Breast epithelium (tissue), 4 donors: ENCODE data around the gene PPARA. TPM values are rescaled to one million over a fixed set of nuclear protein-coding genes. Genes with fewer than 3 reads are reported as not detected.

Experiments
- DNase-seq, 2 donors: peaks; one replicate each; pipeline ENCODE4 v3.0.0-alpha.2; 2019; ENCODE audit warnings: low spot score in 2 of 2
- H3K27ac ChIP-seq, 2 donors: fragments of 200-600 bp; sonication (generic) in 1 of 2; one replicate each; pipeline ENCODE4 v1.5.1; 2016 to 2019; ENCODE audit warnings: mild to moderate bottlenecking in 1 of 2
- H3K27me3 ChIP-seq, 2 donors: fragments of 200-600 bp; sonication (generic) in 1 of 2; one replicate each; pipeline versions ENCODE4 v1.5.1 to v1.6.0; 2017 to 2019; ENCODE audit warnings: control low read depth in 1 of 2, mild to moderate bottlenecking in 1 of 2
- H3K36me3 ChIP-seq: fragments of 200-600 bp; one replicate; pipeline ENCODE4 v1.5.1; 2019
- H3K4me1 ChIP-seq, 2 donors: fragments of 200-600 bp; sonication (generic); one replicate each; pipeline ENCODE4 v1.5.1; 2016 to 2019; ENCODE audit warnings: control low read depth in 1 of 2
- H3K4me3 ChIP-seq, 3 donors: fragments of 200-600 bp; sonication (generic); 1 replicate in 2 of 3; 2 replicates in 1 of 3; pipeline ENCODE4 v1.5.1; 2016 to 2019; ENCODE audit warnings: mild to moderate bottlenecking in 3 of 3, moderate library complexity in 2 of 3
- H3K9me3 ChIP-seq, 2 donors: fragments of 200-600 bp; sonication (generic) in 1 of 2; one replicate each; pipeline ENCODE4 v1.5.1; 2016 to 2019; ENCODE audit warnings: control low read depth in 1 of 2
- POLR2A ChIP-seq: fragments of 450-650 bp; IDR thresholded peaks from one replicate; pipeline ENCODE4 v1.6.1; 2016; ENCODE audit warnings: antibody characterized with exemption, mild to moderate bottlenecking, moderate library complexity
- POLR2AphosphoS5 ChIP-seq, 3 donors: sonication (generic); formaldehyde crosslinking; IDR thresholded peaks; one replicate each; pipeline ENCODE4 v1.6.1; 2017; ENCODE audit warnings: antibody characterized with exemption in 3 of 3
- intact Hi-C: fragments of 100-400 bp; cut with DNase I; formaldehyde crosslinking; loops from one replicate; pipeline ENCODE4 v1.15.1; 2023; ENCODE audit warnings: low total_unique reads
- total RNA-seq, 3 donors: library from RNA; depleted of rRNA; stranded (reverse); fragments of >200 nt; gene quantifications; one replicate each; pipeline ENCODE4 v1.1.0, GENCODE V29; 2016
- TF ChIP-seq, protein P1 (sequence below), 3 donors: fragments of 450-650 bp; IDR thresholded peaks; one replicate each; pipeline ENCODE4 v1.5.1; 2016 to 2017; ENCODE audit warnings: antibody characterized with exemption in 3 of 3, mild to moderate bottlenecking in 3 of 3, moderate library complexity in 3 of 3

Gene PPARA
- total RNA-seq, 3 donors from 2014 or later = 15.2 to 31.0 (median 22.3) TPM

GRCh38 chr22:46159777-46160176 lies 9.5 kb downstream of the PPARA start:
- Histone ChIP-seq H3K4me1 (no peaks in the 10 kb centered on the region), H3K27me3 (no peaks in the 10 kb centered on the region), H3K36me3 (no peaks in the 10 kb centered on the region), H3K4me3 (no peak overlapping the region), H3K27ac (no peak overlapping the region), H3K9me3 (no peaks in the 10 kb centered on the region)
- TF ChIP-seq POLR2AphosphoS5 (IDR thresholded peaks at IDR 0.05) = no peak
- TF ChIP-seq POLR2A = no peak
- TF ChIP-seq, protein P1, sequence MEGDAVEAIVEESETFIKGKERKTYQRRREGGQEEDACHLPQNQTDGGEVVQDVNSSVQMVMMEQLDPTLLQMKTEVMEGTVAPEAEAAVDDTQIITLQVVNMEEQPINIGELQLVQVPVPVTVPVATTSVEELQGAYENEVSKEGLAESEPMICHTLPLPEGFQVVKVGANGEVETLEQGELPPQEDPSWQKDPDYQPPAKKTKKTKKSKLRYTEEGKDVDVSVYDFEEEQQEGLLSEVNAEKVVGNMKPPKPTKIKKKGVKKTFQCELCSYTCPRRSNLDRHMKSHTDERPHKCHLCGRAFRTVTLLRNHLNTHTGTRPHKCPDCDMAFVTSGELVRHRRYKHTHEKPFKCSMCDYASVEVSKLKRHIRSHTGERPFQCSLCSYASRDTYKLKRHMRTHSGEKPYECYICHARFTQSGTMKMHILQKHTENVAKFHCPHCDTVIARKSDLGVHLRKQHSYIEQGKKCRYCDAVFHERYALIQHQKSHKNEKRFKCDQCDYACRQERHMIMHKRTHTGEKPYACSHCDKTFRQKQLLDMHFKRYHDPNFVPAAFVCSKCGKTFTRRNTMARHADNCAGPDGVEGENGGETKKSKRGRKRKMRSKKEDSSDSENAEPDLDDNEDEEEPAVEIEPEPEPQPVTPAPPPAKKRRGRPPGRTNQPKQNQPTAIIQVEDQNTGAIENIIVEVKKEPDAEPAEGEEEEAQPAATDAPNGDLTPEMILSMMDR (IDR thresholded peaks at IDR 0.05) = no peak
- no peak for DNase-seq
- intact Hi-C loops = no loop called here

- H3K36me3 ChIP-seq = no peaks in the 10 kb centered on the region
- intact Hi-C loops = no loop called here
- no peaks in the 10 kb centered on the region for H3K27me3 ChIP-seq
- TF ChIP-seq POLR2A (no peak), POLR2AphosphoS5 (IDR thresholded peaks at IDR 0.05) (no peak)
- TF ChIP-seq, protein P1 (IDR thresholded peaks at IDR 0.05) = no peak
- H3K9me3 ChIP-seq = no peaks in the 10 kb centered on the region
- H3K4me3 ChIP-seq = no peak overlapping the region
- no peak for DNase-seq
- no peak overlapping the region for H3K27ac ChIP-seq
- no peaks in the 10 kb centered on the region for H3K4me1 ChIP-seq
Measured at GRCh38 chr22:46162285-46162684, 12.0 kb downstream of the PPARA start.

GRCh38 chr22:46162771-46163556 lies 12.6 kb downstream of the PPARA start:
- no peak for DNase-seq
- intact Hi-C loops = loop anchor here (1.0 kb wide), 1 partner anchor 87 kb away; the partner anchor contains the start of gene CDPF1
- TF ChIP-seq POLR2A (no peak), POLR2AphosphoS5 (IDR thresholded peaks at IDR 0.05) (no peak)
- TF ChIP-seq, protein P1 (IDR thresholded peaks at IDR 0.05) = no peak

DNA sequence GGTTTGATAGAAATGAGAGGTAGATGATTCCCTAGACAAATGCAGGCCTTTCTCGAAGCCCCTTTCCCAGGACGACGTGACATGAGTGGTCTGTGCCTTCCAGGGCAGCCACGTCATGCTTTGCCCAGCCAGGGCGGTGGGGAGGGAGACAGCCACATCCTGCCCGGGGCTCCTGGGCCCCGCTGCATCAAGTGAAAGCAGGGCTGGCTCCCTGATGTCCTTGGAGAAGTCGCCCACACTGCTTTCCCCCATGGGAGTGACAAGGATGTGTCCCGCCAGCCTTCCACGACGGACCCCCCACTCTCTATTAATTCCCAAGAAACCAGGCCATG lies 13.2 kb downstream of the PPARA start:
- Histone ChIP-seq H3K9me3 (no peaks in the 10 kb centered on the region), H3K36me3 (no peaks in the 10 kb centered on the region), H3K4me1 (no peaks in the 10 kb centered on the region), H3K27me3 (no peaks in the 10 kb centered on the region), H3K4me3 (no peak overlapping the region), H3K27ac (no peak overlapping the region)
- TF ChIP-seq POLR2A = no peak
- intact Hi-C loops = loop anchor here (1.0 kb wide), 1 partner anchor 87 kb away; the partner anchor contains the start of gene CDPF1
- no peak for DNase-seq

More at GRCh38 chr22:46162771-46163556, 12.6 kb downstream of the PPARA start:
- H3K9me3 ChIP-seq = no peaks in the 10 kb centered on the region
- no peak overlapping the region for H3K27ac ChIP-seq
- H3K4me1 ChIP-seq = no peaks in the 10 kb centered on the region
- H3K36me3 ChIP-seq = no peaks in the 10 kb centered on the region
- no peak overlapping the region for H3K4me3 ChIP-seq
- H3K27me3 ChIP-seq = no peaks in the 10 kb centered on the region

DNA sequence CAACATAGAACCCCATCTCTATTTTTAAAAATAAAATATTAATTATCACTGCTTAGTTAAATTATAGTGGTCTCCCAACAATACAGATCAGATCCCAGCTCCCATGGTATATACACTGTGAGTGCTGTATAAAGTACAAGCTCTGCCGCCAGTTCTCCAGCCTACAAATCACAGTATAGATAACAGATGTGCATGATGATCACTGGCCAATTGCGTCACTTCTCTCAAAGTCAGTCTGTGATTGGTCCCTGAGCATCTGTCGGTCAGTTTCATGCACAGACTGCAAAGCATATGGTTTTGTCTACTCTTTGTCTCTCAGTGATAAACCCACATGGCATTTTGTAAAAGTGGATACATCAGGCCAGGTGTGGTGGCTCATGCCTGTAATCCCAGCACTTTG lies 15.7 kb downstream of the PPARA start:
- no peak for DNase-seq
- TF ChIP-seq, protein P1 (IDR thresholded peaks at IDR 0.05) = no peak
- TF ChIP-seq POLR2A (no peak), POLR2AphosphoS5 (IDR thresholded peaks at IDR 0.05) (no peak)
- H3K4me1 ChIP-seq = no peaks in the 10 kb centered on the region
- no peak overlapping the region for H3K27ac ChIP-seq
- no peak overlapping the region for H3K4me3 ChIP-seq
- no peaks in the 10 kb centered on the region for H3K9me3 ChIP-seq
- intact Hi-C loops = no loop called here
- no peaks in the 10 kb centered on the region for H3K36me3 ChIP-seq
- H3K27me3 ChIP-seq = no peaks in the 10 kb centered on the region
